Endothelial cell of umbilical vein (primary cell): Measurements from ENCODE around the gene TTLL5.

Experiments
- CTCF ChIP-seq, 2 donors: IDR thresholded peaks; 1 replicate in 1 of 2; 2 replicates in 1 of 2; pipeline ENCODE4 v1.5.1; 2011; ENCODE audit warnings: low read length in 2 of 2, mild to moderate bottlenecking in 2 of 2, moderate library complexity in 2 of 2, control low read depth in 1 of 2, inconsistent platforms in 1 of 2, low read depth in 1 of 2; ENCODE audit not compliant: insufficient read depth in 1 of 2; ENCODE audit errors: extremely low read depth in 1 of 2
- EZH2 ChIP-seq: IDR thresholded peaks from 2 replicates; pipeline ENCODE4 v1.6.1; 2012; ENCODE audit warnings: borderline replicate concordance, low read depth, mild to moderate bottlenecking, moderate library complexity, low read length, inconsistent platforms; ENCODE audit not compliant: severe bottlenecking
- GATA2 ChIP-seq: IDR thresholded peaks from 2 replicates; pipeline ENCODE4 v1.7.0; 2011; ENCODE audit warnings: low read depth, mild to moderate bottlenecking, moderate library complexity, mixed read lengths, low read length; ENCODE audit not compliant: insufficient read length, insufficient read depth
- MAX ChIP-seq: IDR thresholded peaks from 2 replicates; pipeline ENCODE4 v1.6.1; 2011; ENCODE audit not compliant: insufficient read depth, insufficient read length
- POLR2A ChIP-seq: IDR thresholded peaks from 2 replicates; pipeline ENCODE4 v1.6.1; 2012; ENCODE audit warnings: low read depth, mild to moderate bottlenecking, control low read depth, low read length

- TF ChIP-seq CTCF (IDR thresholded peaks at IDR 0.05; ENCODE audit: extremely low read depth in 1 of 2, insufficient read depth in 1 of 2, low read depth in 1 of 2, low read length in 2 of 2) = no peak
- TF ChIP-seq EZH2 = no peak
- no peak for TF ChIP-seq MAX
- no peak for TF ChIP-seq GATA2
- TF ChIP-seq POLR2A = no peak
Measured at GRCh38 chr14:75612157-75612556, 48.9 kb upstream of the TTLL5 start.
